ENCODE results near the gene MPRIP. TPM values are rescaled to one million over a fixed set of nuclear protein-coding genes. Genes with fewer than 3 reads are reported as not detected.

The MPRIP gene
- total and polyA plus RNA-seq, 2 of the 13 experiments (the other 11 are each of a cell fraction or from before 2014, with no cell fraction given) = 50.2 to 52.4 TPM

DNA sequence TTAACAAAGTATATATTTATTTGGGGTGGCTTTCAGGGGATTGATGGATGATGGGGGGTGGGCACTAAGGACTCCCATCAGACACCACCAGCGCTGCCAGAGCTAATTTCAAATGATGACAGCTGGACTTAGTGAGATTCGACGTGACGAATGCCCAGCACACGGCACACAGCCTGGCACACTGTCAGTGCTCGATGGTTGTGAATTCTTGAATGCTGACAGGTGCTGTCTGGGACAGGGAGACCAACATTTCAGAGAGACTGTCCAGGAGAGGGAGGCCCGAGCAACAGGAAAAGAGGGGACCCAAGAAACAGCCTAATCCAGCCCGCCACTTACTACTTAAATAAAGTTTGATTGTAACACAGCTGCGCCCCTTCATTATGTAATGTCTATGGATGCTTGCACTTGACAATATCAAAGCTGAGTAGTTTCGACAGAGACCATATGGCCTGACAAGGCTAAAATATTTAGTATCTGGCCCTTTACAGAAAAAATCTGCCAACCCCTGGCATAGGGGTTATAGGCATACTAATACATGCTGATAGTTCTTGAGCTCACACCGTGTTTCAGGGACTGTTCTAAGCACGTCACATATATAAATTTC, 6.2 kb upstream of the MPRIP start:
- in situ Hi-C loops (cut with HindIII; ENCODE audit: extremely low pct_ligation_motif_present, low pct_unique_long_range_greater_than_20kb) = no loop called here
- ATAC-seq (no peak), FAIRE-seq (no peak), DNase-seq (ENCODE audit: low spot score) (no peak)
- H3K36me3 ChIP-seq (replicated peaks in 1 of 2; ENCODE audit: control insufficient read depth in 1 of 2, insufficient read depth in 2 of 2, low read length in 2 of 2) = no peaks in the 10 kb centered on the region
- no peaks in the 10 kb centered on the region for H4K20me1 ChIP-seq (ENCODE audit: insufficient read depth, low read length)
- no peaks in the 10 kb centered on the region; a peak in 1 of 5 replicates for H3K27me3 ChIP-seq (ENCODE audit: control insufficient read depth in 1 of 2, insufficient read depth in 2 of 2, low read length in 2 of 2)
- peaks cover 60% of the 10 kb centered on the region for H3K4me1 ChIP-seq (ENCODE audit: insufficient read depth, low read length)
- no peak overlapping the region for H3K4me2 ChIP-seq (ENCODE audit: low read depth, low read length)
- no TSS peak for BruUV-seq (replicated peaks)
- no peak overlapping the region for H2AFZ ChIP-seq (ENCODE audit: low read length)
- no peak for TF ChIP-seq ZNF556 (CRISPR knock-in tag; IDR thresholded peaks at IDR 0.05; ENCODE audit: borderline replicate concordance)
- intact Hi-C loops (cut with micrococcal nuclease; ENCODE audit: unreplicated experiment) = no loop called here
- 74% methylated on average over 12 of the region's 12 CpGs for WGBS (ENCODE audit: low lambda C conversion rate)
- ChIA-PET CTCF (ENCODE audit: low intra/inter-chr PET ratio, low total read pairs) (no interaction called here), POLR2A (no interaction called here)
- H3K27ac ChIP-seq (ENCODE audit: extremely low read length, insufficient read depth, low read length) = no peak overlapping the region
- H3K9me3 ChIP-seq (ENCODE audit: low read length) = no peaks in the 10 kb centered on the region
- no peak overlapping the region for H3K9ac ChIP-seq (ENCODE audit: insufficient read depth, low read depth, low read length)
- no peak overlapping the region for H3K4me3 ChIP-seq (replicated peaks in 1 of 3; ENCODE audit: insufficient read depth in 1 of 3, low read depth in 2 of 3, low read length in 3 of 3)
- H3K79me2 ChIP-seq (ENCODE audit: insufficient read depth, low read length) = no peaks in the 10 kb centered on the region

GRCh38 chr17:17036524-17036998, 5.7 kb upstream of the MPRIP start:
- no TSS peak for BruUV-seq (replicated peaks)
- H3K9ac ChIP-seq (ENCODE audit: insufficient read depth, low read depth, low read length) = no peak overlapping the region
- FAIRE-seq = no peak
- H3K36me3 ChIP-seq (replicated peaks in 1 of 2; ENCODE audit: control insufficient read depth in 1 of 2, insufficient read depth in 2 of 2, low read length in 2 of 2) = no peaks in the 10 kb centered on the region
- no peak overlapping the region for H3K4me3 ChIP-seq (replicated peaks in 1 of 3; ENCODE audit: insufficient read depth in 1 of 3, low read depth in 2 of 3, low read length in 3 of 3)
- H3K79me2 ChIP-seq (ENCODE audit: insufficient read depth, low read length) = no peaks in the 10 kb centered on the region
- no peak for DNase-seq (ENCODE audit: low spot score)
- H3K9me3 ChIP-seq (ENCODE audit: low read length) = no peaks in the 10 kb centered on the region
- no peaks in the 10 kb centered on the region; a peak in 2 of 5 replicates for H3K27me3 ChIP-seq (ENCODE audit: control insufficient read depth in 1 of 2, insufficient read depth in 2 of 2, low read length in 2 of 2)
- in situ Hi-C loops (cut with HindIII; ENCODE audit: extremely low pct_ligation_motif_present, low pct_unique_long_range_greater_than_20kb) (no loop called here), intact Hi-C loops (cut with micrococcal nuclease; ENCODE audit: unreplicated experiment) (no loop called here)
- peaks cover 63% of the 10 kb centered on the region for H3K4me1 ChIP-seq (ENCODE audit: insufficient read depth, low read length)
- H3K4me2 ChIP-seq (ENCODE audit: low read depth, low read length) = 0 out of 2 replicates have a peak overlapping the region, but pooled peaks have one; percentile 9
- ChIA-PET POLR2A (no interaction called here), CTCF (ENCODE audit: low intra/inter-chr PET ratio, low total read pairs) (no interaction called here)
- 56% methylated on average over 10 of the region's 10 CpGs for WGBS (ENCODE audit: low lambda C conversion rate)
- H2AFZ ChIP-seq (ENCODE audit: low read length) = no peak overlapping the region
- H4K20me1 ChIP-seq (ENCODE audit: insufficient read depth, low read length) = no peaks in the 10 kb centered on the region
- H3K27ac ChIP-seq (ENCODE audit: extremely low read length, insufficient read depth, low read length) = no peak overlapping the region
- ATAC-seq = no peak
- TF ChIP-seq ZNF580 (CRISPR knock-in tag; IDR thresholded peaks at IDR 0.05; ENCODE audit: borderline replicate concordance, low read depth) = no peak
- no peak for TF ChIP-seq ZNF816 (CRISPR knock-in tag; IDR thresholded peaks at IDR 0.05; ENCODE audit: borderline replicate concordance)
- TF ChIP-seq TBX3 (IDR thresholded peaks at IDR 0.05; ENCODE audit: borderline replicate concordance) = no peak
- no peak for TF ChIP-seq HNRNPH1 (optimal IDR thresholded peaks at IDR 0.05; ENCODE audit: low read depth, low read length)
- TF ChIP-seq KLF6 (CRISPR knock-in tag; IDR thresholded peaks at IDR 0.05) = no peak
- no peak for TF ChIP-seq NKX3-1 (CRISPR knock-in tag; IDR thresholded peaks at IDR 0.05)
- TF ChIP-seq FOXJ3 (CRISPR knock-in tag; IDR thresholded peaks at IDR 0.05; ENCODE audit: borderline replicate concordance) = no peak
- TF ChIP-seq ZNF20 (CRISPR knock-in tag; IDR thresholded peaks at IDR 0.05) = no peak
- TF ChIP-seq CHD4 (IDR thresholded peaks at IDR 0.05; ENCODE audit: borderline replicate concordance, low read length) = no peak
- no peak for TF ChIP-seq FOXM1 (CRISPR knock-in tag; IDR thresholded peaks at IDR 0.05)
- TF ChIP-seq MAZ (IDR thresholded peaks at IDR 0.05; ENCODE audit: borderline replicate concordance, low read depth, low read length) = no peak
- no peak for TF ChIP-seq MAZ (CRISPR knock-in tag; IDR thresholded peaks at IDR 0.05; ENCODE audit: low read depth)
- no peak for TF ChIP-seq ZNF777 (CRISPR knock-in tag; IDR thresholded peaks at IDR 0.05)
- TF ChIP-seq SNAPC2 (CRISPR knock-in tag; IDR thresholded peaks at IDR 0.05) = no peak
- no peak for TF ChIP-seq THAP7 (CRISPR knock-in tag; IDR thresholded peaks at IDR 0.05)
- no peak for TF ChIP-seq ZNF567 (CRISPR knock-in tag; IDR thresholded peaks at IDR 0.05; ENCODE audit: borderline replicate concordance)
- no peak for TF ChIP-seq ZNF768 (CRISPR knock-in tag; IDR thresholded peaks at IDR 0.05)
- no peak for TF ChIP-seq SAP130 (CRISPR knock-in tag; IDR thresholded peaks at IDR 0.05; ENCODE audit: low read depth)
